Activated CD8-positive, alpha-beta memory T cell treated with anti-CD3 and anti-CD28 coated beads for 24 hours (primary cell): ENCODE data around the gene PPP1R3C.

Source experiments
- DNase-seq: peaks from one replicate; pipeline ENCODE4 v3.0.0-alpha.2; 2020

PPP1R3C gene

GRCh38 chr10:91597197-91597881 is 35.5 kb downstream of the PPP1R3C start:
- no peak for DNase-seq

- DNase-seq = no peak
Measured at GRCh38 chr10:91596825-91597196, 36.1 kb downstream of the PPP1R3C start.

DNA sequence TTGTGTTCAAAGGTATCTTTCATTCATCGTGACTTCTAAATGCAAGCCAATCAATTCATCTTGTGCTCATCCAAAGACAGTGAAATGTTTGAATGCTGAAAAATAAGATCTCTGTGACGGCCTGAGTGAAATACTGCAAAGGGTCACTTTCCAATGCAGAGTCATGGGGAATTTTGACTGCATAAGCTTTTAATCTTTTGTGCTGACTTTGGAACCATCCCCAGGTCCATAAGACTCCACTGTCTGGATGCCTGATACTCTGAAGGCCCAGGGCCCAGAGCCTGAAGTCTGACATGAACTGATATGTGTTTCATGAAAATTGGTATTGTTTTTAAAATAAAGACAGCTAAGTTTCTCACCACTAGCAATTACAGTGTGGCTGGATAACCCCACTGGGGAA is 39.0 kb downstream of the PPP1R3C start:
- no peak for DNase-seq

GRCh38 chr10:91593366-91593765 is 39.5 kb downstream of the PPP1R3C start:
- no peak for DNase-seq

GRCh38 chr10:91592266-91592975 is 40.5 kb downstream of the PPP1R3C start:
- no peak for DNase-seq

DNA sequence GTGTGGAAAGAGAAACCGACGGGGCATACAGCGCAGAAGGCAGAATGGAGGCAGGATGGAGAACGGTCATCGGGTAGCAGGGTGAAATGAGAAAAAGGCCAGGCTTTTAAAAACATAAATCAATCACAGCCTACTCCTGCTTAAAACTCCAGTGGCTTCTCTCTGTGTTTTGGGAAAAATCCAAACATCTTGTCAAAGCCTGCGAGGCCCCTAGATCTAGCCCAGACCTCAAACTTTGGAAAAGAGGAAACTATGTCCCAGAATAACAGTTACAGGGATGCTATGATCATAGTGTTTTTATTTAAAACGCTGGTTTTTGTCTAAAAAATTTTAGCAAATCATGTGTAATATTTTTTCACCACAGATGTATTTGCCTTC is 41.1 kb downstream of the PPP1R3C start:
- DNase-seq = no peak

- no peak for DNase-seq
Measured at GRCh38 chr10:91590904-91591796, 41.7 kb downstream of the PPP1R3C start.

- DNase-seq = no peak
Measured at GRCh38 chr10:91590142-91590903, 42.5 kb downstream of the PPP1R3C start.

DNA sequence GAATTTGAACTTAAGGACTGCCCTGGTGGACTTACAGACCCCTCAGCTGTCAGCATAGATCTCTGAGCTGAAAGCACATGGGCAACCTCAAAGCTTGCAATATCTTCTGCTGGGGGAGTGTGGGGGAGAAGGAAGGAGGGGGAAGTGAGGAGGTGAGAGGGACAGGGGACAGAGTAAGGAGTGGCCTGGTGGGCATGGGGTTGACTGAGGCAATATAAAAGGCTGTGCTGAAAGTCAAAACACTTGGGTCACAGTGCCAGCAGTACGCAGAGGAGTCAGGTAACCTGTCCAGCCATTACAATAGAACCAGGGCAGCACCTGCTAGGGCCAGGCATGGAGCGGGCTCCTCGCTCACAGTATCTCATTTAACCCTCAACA is 43.2 kb downstream of the PPP1R3C start:
- DNase-seq = no peak

DNA sequence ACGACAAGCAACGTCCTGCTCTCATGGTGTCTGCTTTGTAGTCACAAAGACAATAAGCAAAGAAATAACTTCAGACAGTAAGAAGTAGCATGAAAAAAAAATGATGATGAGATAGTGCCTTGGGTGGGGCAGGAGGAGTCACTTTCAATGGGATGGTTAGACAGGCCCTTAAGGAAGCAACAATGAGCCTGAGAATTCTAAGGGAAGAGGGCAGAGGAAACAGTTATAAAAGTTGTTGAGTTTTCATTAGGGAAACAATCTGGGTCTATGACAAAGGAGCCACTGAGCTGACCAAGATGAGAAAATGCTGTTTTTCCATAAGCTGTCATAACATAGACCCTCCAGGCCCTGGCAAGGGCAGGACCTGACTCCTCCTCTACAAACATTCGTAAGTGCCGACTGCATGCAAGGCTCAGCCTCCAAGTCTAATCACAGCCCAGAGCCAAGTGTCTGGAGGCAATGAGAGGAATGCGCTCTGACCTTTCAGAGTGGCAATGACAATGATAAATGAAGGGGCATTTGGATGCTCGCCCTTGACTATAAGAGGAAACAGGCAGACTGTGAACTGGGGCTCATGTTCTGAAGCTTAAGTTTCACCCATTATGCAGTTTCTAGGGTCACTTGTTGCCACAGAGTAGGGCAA is 43.7 kb downstream of the PPP1R3C start:
- no peak for DNase-seq

DNA sequence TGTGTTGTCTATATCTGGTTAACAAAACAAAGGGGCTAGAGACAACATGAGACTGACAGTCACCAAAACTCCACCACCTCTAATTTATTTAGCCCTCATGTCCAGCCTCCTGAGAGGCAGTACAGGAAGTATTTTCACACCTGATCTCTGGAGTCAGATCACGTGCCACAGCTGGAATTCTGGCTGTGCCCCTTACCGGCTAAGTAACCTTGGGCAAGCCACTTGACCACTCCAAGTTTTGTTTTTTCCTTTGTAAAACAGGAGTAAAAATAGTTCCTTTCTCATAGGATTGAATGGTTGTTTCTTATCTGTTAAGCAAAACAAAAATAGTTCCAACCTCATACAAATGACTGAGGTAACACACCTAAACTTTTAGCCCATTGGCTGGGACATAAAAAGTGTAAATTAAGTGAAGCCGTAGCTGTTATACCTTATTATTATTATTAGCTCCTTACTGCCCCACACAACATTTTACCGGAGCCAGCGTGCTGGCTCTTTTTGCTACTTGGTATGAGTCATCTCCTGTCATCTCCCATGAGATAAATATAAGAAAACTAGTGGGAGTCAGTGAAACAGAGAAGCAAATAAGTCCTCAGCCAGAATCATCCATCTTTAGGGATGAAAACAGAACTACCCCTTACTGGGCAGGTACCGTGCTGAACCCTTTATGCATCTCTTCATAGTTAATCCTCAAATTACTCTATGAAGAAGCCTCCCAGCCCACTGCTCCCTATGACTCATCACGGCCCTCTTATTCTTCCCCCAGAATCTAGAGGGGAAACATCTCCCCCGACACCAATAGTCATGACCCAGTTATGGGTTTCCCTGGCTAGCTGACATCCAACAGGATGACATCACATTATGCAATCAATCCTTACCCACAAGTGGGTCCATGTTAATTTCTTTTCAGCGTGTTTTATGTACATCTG is 44.9 kb downstream of the PPP1R3C start:
- no peak for DNase-seq

- no peak for DNase-seq
Measured at GRCh38 chr10:91582153-91582554, 50.7 kb downstream of the PPP1R3C start.

- DNase-seq = no peak
Measured at GRCh38 chr10:91579329-91579985, 53.4 kb downstream of the PPP1R3C start.
